SK-N-SH treated with all-trans-retinoic acid at 6 μM for 48 hours (cell line): Measurements from ENCODE around the gene ELOVL7.
"Not testable (repeated sequence)": the region's sequence is repeated elsewhere in the genome, so short reads cannot be mapped to it uniquely, and the experiment has no call there.

ENCODE experiments used
- ATAC-seq: fragments of 200-7000 bp; cut with Tn5 transposase; 3 replicates; pipeline ENCODE4 v1.9.1; 2020; ENCODE audit warnings: mild to moderate bottlenecking, moderate library complexity
- ARNTL ChIP-seq: fragments of 450-650 bp; formaldehyde crosslinking; IDR thresholded peaks from 2 replicates; pipeline ENCODE4 v1.5.0; 2020; ENCODE audit warnings: low read depth, mild to moderate bottlenecking, moderate library complexity, borderline replicate concordance
- BACH2 ChIP-seq: fragments of 250-450 bp; sonication (Bioruptor Pico); IDR thresholded peaks from 2 replicates; pipeline ENCODE4 v1.9.0; 2021; ENCODE audit warnings: mild to moderate bottlenecking, borderline replicate concordance
- CSDC2 ChIP-seq: fragments of 250-450 bp; sonication (Bioruptor Pico); IDR thresholded peaks from 2 replicates; pipeline ENCODE4 v1.5.0; 2020; ENCODE audit warnings: mild to moderate bottlenecking, moderate library complexity
- CSRNP3 ChIP-seq: fragments of 250-450 bp; sonication (Bioruptor Pico); IDR thresholded peaks from 2 replicates; pipeline ENCODE4 v1.5.1; 2021; ENCODE audit warnings: mild to moderate bottlenecking, moderate library complexity
- GLIS3 ChIP-seq: fragments of 250-450 bp; sonication (Bioruptor Pico); IDR thresholded peaks from 2 replicates; pipeline ENCODE4 v1.5.0; 2020; ENCODE audit warnings: mild to moderate bottlenecking, moderate library complexity
- OSR1 ChIP-seq: fragments of 250-450 bp; sonication (Bioruptor Pico); IDR thresholded peaks from 2 replicates; pipeline ENCODE4 v1.8.0; 2022; ENCODE audit warnings: moderate library complexity, mild to moderate bottlenecking, inconsistent platforms
- PATZ1 ChIP-seq: fragments of 250-450 bp; sonication (Bioruptor Pico); IDR thresholded peaks from 2 replicates; pipeline ENCODE4 v1.8.0; 2020; ENCODE audit warnings: mild to moderate bottlenecking, moderate library complexity, borderline replicate concordance
- POU6F1 ChIP-seq: fragments of 250-450 bp; sonication (Bioruptor Pico); IDR thresholded peaks from 2 replicates; pipeline ENCODE4 v1.8.0; 2021; ENCODE audit warnings: low read depth, mild to moderate bottlenecking, moderate library complexity, borderline replicate concordance
- PPARA ChIP-seq: fragments of 250-450 bp; sonication (Bioruptor Pico); IDR thresholded peaks from 2 replicates; pipeline ENCODE4 v1.5.0; 2020; ENCODE audit warnings: mild to moderate bottlenecking, borderline replicate concordance
- SNAI2 ChIP-seq: fragments of 250-450 bp; sonication (Bioruptor Pico); IDR thresholded peaks from 2 replicates; pipeline ENCODE4 v1.5.0; 2020; ENCODE audit warnings: mild to moderate bottlenecking, moderate library complexity
- TSHZ2 ChIP-seq: fragments of 250-450 bp; sonication (Bioruptor Pico); IDR thresholded peaks from 2 replicates; pipeline ENCODE4 v1.5.0; 2020; ENCODE audit warnings: mild to moderate bottlenecking, moderate library complexity
- ZC3H10 ChIP-seq: fragments of 250-450 bp; sonication (Bioruptor Pico); IDR thresholded peaks from 2 replicates; pipeline ENCODE4 v1.5.1; 2021; ENCODE audit warnings: mild to moderate bottlenecking, moderate library complexity
- ZFP30 ChIP-seq: fragments of 450-650 bp; formaldehyde crosslinking; IDR thresholded peaks from 2 replicates; pipeline ENCODE4 v1.5.0; 2022; ENCODE audit warnings: mild to moderate bottlenecking, moderate library complexity
- ZNF565 ChIP-seq: fragments of 450-650 bp; formaldehyde crosslinking; conservative IDR thresholded peaks from 2 replicates; pipeline ENCODE4 v1.5.0; 2020; ENCODE audit warnings: low read depth, mild to moderate bottlenecking, moderate library complexity
- ZNF8 ChIP-seq: fragments of 450-650 bp; formaldehyde crosslinking; IDR thresholded peaks from 2 replicates; pipeline ENCODE4 v1.5.0; 2020; ENCODE audit warnings: mild to moderate bottlenecking, moderate library complexity

ELOVL7 gene

DNA sequence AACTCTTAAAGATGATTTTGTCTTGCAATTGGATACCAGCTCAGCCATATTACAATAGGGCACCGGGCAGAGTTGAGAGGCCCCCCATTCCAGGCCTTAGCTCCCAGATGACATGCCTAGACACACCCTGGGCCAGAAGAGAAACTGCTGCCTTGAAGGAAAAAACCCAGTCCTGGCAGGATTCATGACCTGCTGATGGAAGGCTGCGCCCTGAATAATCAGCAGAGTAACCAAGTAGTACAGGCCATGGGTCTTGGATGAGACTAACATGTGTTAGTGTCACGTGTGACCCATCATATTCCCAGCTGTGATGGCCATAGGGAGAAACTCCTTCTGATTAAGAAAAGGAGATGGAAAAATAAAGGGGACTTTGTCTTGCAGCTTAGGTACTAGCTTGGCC is 105.1 kb downstream of the ELOVL7 start:
- TF ChIP-seq SNAI2 (CRISPR knock-in tag), result no peak
- TF ChIP-seq PATZ1 (CRISPR knock-in tag), result no peak
- TF ChIP-seq ZNF565 (CRISPR knock-in tag), result no peak
- no peak for TF ChIP-seq BACH2 (CRISPR knock-in tag)
- no peak for TF ChIP-seq TSHZ2 (CRISPR knock-in tag)
- no peak for TF ChIP-seq ZC3H10 (CRISPR knock-in tag)
- ATAC-seq, result no peak

GRCh38 chr5:60738461-60738860 is 105.6 kb downstream of the ELOVL7 start:
- no peak for ATAC-seq
- no peak for TF ChIP-seq GLIS3 (CRISPR knock-in tag)
- TF ChIP-seq ZNF8 (CRISPR knock-in tag), result no peak
- no peak for TF ChIP-seq POU6F1 (CRISPR knock-in tag)
- TF ChIP-seq ZFP30 (CRISPR knock-in tag), result no peak
- TF ChIP-seq PATZ1 (CRISPR knock-in tag), result no peak
- no peak for TF ChIP-seq PPARA (CRISPR knock-in tag)
- no peak for TF ChIP-seq OSR1
- TF ChIP-seq CSRNP3 (CRISPR knock-in tag), result no peak

- not testable (repeated sequence) for ATAC-seq
Measured at GRCh38 chr5:60730858-60731257, 113.2 kb downstream of the ELOVL7 start.

- no peak for TF ChIP-seq ARNTL
- TF ChIP-seq TSHZ2 (CRISPR knock-in tag), result no peak
- no peak for TF ChIP-seq ZFP30 (CRISPR knock-in tag)
- no peak for TF ChIP-seq CSDC2 (CRISPR knock-in tag)
- TF ChIP-seq, all 23 proteins: peak for 0
- ATAC-seq, result no peak
Measured at GRCh38 chr5:60727033-60727679, 116.9 kb downstream of the ELOVL7 start.
